Astrocyte of the spinal cord (primary cell): Measurements from ENCODE around the gene GNB3.

Source experiments
- DNase-seq: peaks from one replicate; pipeline ENCODE4 v3.0.0; 2011; ENCODE audit warnings: low read depth, low spot score
- H3K4me3 ChIP-seq: 2 replicates; pipeline ENCODE4 v1.5.1; 2011; ENCODE audit warnings: low read depth, mild to moderate bottlenecking, low read length, moderate library complexity
- CTCF ChIP-seq: IDR thresholded peaks from 2 replicates; pipeline ENCODE4 v1.5.1; 2012; ENCODE audit warnings: low read depth, mild to moderate bottlenecking, low read length, inconsistent platforms
- in situ Hi-C: cut with HindIII; loops from 2 replicates; pipeline ENCODE4 v1.10.0; 2017; ENCODE audit warnings: low sequenced_read_pairs

The GNB3 gene

DNA sequence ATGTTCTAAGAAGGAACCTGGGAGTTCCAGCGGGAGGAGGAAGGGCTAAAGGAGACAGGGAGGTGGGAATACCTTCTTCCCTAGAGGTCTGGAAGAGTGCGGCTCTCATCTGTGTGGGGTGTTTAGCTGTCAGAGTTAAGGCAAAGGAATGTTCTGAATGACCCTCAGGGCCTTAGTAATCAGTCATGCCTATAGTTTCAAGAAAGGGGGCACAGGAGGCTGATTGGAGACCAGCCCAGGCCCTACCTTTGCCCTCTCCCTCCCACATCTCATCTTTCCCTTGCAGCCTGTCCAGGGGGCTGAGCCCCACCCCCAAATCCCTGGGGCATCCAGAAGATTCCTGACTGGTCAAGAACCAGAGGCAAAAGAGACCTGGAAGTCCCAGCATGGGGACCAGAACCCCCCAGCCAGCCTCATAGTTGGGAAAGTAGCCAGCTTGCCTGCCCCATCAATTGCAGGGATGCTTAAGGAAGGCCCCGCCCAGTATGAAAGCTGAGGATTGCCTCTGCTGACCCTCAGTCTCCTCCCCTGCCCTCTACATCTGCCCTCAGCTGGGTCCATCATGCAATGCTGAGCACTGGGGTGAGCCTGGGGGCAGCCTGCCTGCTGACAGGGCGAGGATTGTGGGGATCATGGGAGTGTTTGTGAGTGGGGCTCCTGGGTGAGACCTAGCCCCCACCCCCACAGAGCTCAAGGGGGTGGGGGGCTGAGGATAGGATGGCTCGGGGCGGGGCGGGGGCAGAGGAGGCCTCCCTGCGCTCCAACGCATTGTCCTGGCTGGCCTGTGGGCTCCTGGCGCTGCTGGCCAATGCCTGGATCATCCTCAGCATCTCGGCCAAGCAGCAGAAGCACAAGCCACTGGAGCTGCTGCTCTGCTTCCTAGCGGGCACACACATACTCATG, 17.3 kb upstream of the GNB3 start:
- H3K4me3 ChIP-seq, result no peak overlapping the region
- no peak for TF ChIP-seq CTCF
- in situ Hi-C loops, result no loop called here
- no peak for DNase-seq

DNA sequence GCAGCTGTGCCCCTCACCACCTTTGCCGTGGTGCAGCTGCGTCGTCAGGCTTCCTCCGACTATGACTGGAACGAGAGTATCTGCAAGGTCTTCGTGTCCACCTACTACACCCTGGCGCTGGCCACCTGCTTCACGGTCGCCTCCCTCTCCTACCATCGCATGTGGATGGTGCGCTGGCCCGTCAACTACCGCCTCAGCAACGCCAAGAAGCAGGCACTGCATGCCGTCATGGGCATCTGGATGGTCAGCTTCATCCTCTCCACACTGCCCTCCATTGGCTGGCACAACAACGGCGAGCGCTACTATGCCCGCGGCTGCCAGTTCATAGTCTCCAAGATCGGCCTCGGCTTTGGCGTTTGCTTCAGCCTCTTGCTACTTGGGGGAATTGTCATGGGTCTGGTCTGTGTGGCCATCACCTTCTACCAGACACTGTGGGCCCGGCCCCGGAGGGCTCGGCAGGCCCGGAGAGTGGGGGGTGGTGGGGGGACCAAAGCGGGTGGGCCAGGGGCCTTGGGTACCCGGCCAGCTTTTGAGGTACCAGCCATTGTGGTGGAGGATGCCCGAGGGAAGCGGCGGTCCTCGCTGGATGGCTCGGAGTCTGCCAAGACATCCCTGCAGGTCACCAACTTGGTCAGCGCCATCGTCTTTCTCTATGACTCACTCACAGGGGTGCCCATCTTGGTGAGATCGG, 16.5 kb upstream of the GNB3 start:
- TF ChIP-seq CTCF, result no peak
- DNase-seq, result no peak
- no peak overlapping the region for H3K4me3 ChIP-seq
- in situ Hi-C loops, result no loop called here

DNA sequence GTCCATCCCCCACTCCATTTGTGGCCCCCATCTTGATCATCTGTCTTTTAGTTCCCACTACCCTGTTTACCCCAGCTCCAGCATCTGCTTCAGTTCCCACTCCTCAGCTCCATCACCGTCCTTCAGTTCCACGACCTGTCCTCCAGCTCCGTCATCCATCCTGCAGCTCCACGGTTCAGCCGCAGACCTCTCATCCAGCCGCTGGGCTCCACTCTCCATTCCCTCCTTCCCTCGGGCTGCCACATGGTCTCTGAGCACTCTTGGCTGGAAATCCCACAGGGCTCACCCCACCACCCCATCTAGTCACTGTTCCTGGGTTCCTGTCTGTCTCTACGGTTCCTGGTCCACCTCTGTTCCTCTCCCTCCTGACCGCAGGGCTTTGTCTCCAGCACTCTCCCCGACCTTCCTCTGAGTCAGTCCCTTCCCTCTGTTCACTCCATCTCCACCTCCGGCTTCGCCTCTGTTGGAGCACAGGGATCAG, 15.8 kb upstream of the GNB3 start:
- peak overlapping the region; percentile 24 for H3K4me3 ChIP-seq
- DNase-seq, result peak; percentile 42
- no peak for TF ChIP-seq CTCF
- in situ Hi-C loops, result no loop called here

DNA sequence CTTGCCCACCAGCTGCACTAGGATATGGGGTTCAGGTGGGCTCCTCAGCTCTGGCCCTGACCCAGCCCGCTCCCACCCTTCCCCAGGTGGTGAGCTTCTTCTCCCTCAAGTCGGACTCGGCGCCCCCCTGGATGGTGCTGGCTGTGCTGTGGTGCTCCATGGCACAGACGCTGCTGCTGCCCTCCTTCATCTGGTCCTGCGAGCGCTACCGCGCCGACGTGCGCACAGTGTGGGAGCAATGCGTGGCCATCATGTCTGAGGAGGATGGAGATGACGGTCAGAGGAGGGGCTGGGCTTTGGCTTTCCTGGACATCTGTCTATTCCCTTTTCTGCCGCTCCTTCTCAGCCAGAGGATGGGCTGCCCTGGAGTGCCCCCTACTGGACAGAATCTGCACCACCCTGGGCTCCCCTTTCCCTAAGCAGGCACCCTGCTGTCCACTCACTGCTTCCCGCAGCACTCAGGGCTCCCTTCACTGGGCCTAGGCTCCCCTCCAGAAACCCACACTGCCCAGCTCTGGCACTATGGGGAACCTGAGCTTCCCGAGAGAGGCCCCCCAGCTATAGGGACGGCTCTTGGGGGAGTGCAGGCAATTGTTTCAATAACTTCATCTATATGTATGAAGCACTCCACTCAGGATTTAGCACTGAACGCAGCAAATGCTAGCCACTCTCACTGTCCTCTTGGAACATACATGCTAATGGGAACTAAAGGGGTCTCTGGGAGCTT, 15.2 kb upstream of the GNB3 start:
- peak overlapping the region; percentile 24 for H3K4me3 ChIP-seq
- DNase-seq, result peak; percentile 82
- in situ Hi-C loops, result no loop called here
- TF ChIP-seq CTCF, result peak; percentile 97

DNA sequence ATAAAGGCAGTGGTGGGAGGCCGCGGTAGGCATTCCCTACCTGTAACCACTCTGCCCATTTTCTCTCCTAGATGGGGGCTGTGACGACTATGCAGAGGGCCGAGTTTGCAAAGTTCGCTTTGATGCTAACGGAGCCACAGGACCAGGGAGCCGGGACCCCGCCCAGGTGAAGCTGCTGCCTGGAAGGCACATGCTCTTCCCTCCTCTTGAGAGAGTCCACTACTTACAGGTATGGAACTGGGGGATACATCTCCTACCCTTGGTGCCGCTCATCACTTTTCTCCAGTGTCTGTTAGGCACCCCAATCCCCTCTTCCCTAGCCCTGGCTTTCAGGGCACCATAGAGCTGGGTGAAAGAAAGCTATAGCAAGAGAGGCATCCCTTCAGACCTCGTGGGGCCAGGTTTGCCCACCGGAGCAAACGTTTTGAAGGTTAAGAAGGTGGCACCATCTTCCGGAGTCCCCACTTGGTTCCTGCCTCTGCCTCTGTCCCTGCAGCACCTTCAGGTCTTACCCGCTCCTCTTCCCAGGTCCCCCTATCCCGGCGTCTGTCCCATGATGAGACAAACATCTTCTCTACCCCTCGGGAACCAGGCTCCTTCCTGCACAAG, 14.5 kb upstream of the GNB3 start:
- in situ Hi-C loops, result no loop called here
- no peak overlapping the region for H3K4me3 ChIP-seq
- DNase-seq, result no peak
- TF ChIP-seq CTCF, result no peak
